Epithelial cell of esophagus (primary cell): ENCODE data around the gene SEMA4D.

Experiments used
- DNase-seq: peaks from one replicate; pipeline ENCODE4 v3.0.0; 2010; ENCODE audit warnings: low read depth
- H3K4me3 ChIP-seq: 2 replicates; pipeline ENCODE4 v1.5.1; 2011; ENCODE audit warnings: mild to moderate bottlenecking, low read length, control low read depth
- TF ChIP-seq, protein P1 (sequence below): IDR thresholded peaks from 2 replicates; pipeline ENCODE4 v1.5.1; 2011; ENCODE audit warnings: low read depth, mild to moderate bottlenecking, low read length, control low read depth, inconsistent platforms; ENCODE audit not compliant: insufficient read depth; ENCODE audit errors: missing control alignments

Gene SEMA4D

DNA sequence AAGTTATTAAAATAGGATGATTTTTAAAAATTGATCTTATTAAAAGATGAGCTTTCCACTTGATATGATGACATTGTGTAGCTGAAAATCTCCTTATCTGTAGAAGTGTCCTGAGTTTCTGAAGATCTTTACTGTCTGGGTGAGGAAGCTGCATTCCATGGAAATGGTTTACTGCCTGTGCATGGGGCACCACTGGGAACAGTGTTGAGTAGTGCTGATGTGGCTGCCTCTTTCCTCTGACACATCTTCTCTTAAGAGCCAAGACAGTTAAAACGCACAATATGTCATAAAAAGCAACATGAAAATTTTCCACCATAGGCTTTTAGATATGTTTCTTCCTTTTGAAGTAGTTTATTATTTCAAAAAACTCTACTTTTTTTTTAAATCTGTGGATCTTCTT lies 155.0 kb downstream of the SEMA4D start:
- DNase-seq: no peak
- TF ChIP-seq, protein P1, sequence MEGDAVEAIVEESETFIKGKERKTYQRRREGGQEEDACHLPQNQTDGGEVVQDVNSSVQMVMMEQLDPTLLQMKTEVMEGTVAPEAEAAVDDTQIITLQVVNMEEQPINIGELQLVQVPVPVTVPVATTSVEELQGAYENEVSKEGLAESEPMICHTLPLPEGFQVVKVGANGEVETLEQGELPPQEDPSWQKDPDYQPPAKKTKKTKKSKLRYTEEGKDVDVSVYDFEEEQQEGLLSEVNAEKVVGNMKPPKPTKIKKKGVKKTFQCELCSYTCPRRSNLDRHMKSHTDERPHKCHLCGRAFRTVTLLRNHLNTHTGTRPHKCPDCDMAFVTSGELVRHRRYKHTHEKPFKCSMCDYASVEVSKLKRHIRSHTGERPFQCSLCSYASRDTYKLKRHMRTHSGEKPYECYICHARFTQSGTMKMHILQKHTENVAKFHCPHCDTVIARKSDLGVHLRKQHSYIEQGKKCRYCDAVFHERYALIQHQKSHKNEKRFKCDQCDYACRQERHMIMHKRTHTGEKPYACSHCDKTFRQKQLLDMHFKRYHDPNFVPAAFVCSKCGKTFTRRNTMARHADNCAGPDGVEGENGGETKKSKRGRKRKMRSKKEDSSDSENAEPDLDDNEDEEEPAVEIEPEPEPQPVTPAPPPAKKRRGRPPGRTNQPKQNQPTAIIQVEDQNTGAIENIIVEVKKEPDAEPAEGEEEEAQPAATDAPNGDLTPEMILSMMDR: no peak
- H3K4me3 ChIP-seq: no peak overlapping the region

DNA sequence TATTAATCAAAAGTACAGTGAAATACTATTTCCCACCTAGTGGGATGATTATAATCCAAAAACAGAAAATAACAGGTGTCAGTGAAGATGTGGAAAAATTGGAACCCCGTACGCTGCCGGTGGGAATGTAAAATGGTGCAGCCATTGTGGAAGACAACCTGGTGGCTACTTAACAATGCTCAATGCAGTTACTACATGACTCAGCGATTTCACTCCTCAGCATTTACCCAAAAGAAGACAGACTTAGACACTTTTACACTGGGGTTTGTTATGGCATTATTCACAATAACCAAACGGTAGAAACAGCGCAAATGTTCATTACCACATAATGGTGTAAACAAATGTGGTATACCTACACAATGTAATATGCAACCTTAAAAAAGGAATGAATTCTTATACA lies 155.7 kb downstream of the SEMA4D start:
- no peak for DNase-seq
- H3K4me3 ChIP-seq: no peak overlapping the region
- TF ChIP-seq, protein P1: no peak

DNA sequence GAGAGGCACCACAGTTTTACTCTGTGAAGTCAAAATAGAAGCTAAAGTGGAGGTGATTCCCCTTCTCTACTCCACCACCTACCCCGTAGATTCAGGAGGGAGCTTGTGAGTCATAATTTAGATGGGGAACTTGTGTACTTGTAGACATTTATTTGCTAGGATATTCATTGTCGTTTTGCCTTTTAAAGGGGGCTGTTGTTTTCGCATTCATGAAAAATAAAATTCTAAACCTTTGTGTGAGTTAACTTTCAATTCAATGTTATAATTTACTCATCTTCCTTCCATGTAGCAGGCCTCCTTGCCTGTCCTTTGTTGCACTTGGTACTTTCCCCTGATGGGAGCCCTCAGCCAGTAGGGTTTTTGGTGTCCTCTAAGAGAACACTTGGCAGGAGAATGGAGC lies 157.6 kb downstream of the SEMA4D start:
- H3K4me3 ChIP-seq: no peak overlapping the region

DNA sequence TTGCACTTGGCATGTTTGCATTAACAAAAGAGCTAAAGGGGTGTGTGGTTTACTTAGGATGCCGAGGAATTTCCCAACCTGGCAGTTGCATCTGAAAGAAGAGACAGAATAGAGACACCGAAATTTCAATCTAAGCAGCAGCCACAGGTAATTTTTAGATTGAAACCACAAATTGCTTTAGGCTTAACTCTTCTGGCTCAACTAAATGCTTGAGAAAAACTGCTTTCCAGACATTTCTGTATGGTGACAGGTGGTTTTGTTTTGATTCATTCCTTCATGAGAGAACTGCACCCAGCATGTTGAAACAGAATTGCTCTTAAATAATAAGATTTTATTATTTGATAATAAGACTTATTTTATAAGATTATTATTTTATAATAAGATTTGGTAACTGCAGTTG lies 158.1 kb downstream of the SEMA4D start:
- DNase-seq: no peak
- H3K4me3 ChIP-seq: no peak overlapping the region
- TF ChIP-seq, protein P1: no peak

More for the DNA sequence above, 157.6 kb downstream of the SEMA4D start:
- TF ChIP-seq, protein P1: no peak
- DNase-seq: no peak

DNA sequence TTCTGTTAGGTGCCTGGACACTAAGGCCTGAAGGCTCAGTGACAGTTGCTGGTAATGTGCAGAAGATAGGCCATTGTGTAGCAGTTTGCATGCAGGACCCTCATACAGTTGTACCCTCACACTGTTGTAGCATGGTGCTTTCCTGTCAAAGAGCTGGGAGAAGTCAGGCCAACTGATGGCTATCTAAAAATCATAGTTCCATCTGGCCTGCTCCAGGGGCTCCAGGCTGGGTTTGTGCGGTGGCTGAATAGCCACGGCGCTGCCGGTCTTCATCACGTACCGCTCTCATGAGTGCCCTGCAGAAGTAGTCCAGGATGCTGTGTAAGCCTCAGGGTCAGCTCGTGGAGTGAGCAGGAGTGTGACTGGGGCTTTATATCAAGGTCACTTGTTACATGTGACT lies 167.4 kb downstream of the SEMA4D start:
- no peak overlapping the region for H3K4me3 ChIP-seq
- TF ChIP-seq, protein P1: no peak
- no peak for DNase-seq

DNA sequence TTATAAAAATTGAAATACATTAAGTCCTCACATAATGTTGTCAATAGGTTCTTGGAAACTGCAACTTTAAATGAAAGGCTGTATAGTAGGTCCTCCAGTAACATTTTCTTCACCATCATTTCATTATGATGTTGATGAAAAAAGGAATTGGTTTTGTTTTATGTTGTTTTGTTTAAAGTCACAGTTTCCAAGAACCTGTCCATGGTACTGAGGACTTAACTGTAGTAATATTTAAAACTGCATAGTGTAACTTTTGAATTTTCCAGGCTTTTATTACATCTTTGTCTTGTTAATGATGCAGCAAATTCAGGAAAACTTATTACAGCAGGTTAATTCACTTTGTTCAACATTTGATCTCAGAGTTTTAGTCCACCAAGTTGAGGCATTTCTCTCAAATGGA lies 168.0 kb downstream of the SEMA4D start:
- H3K4me3 ChIP-seq: no peak overlapping the region
- TF ChIP-seq, protein P1: no peak
- DNase-seq: no peak

DNA sequence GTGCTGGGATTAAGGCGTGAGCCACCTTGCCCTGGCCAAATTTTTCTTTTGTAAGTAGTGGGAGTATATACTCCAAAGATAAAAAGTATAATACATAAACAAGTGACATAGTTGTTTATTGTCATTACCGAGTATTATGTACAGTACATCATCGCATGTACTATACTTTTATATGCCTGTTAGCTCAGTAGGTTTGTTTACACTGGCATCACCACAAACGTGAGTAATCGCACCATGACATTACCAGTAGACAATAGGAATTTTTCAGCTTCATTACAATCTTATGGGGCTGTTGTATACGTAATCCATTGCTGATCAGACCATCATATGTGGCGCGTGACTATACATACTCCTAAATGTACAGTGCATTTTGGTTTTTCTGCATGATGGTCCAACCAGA lies 169.8 kb downstream of the SEMA4D start:
- no peak for DNase-seq
- TF ChIP-seq, protein P1: no peak
- no peak overlapping the region for H3K4me3 ChIP-seq
